Fibroblast of mammary gland (primary cell): ENCODE results near the gene JKAMP.

Source experiments
- DNase-seq: peaks from one replicate; pipeline ENCODE4 v3.0.0-alpha.2; 2010; ENCODE audit warnings: low read depth
- H3K4me3 ChIP-seq: 2 replicates; pipeline ENCODE4 v1.5.1; 2011; ENCODE audit warnings: low read depth, mild to moderate bottlenecking, low read length, moderate library complexity; ENCODE audit not compliant: control insufficient read depth
- CTCF ChIP-seq: conservative IDR thresholded peaks from 2 replicates; pipeline ENCODE4 v1.5.1; 2011; ENCODE audit warnings: low read depth, low read length, inconsistent platforms; ENCODE audit not compliant: control insufficient read depth, insufficient read depth

The JKAMP gene

GRCh38 chr14:59534361-59534987 is 50.2 kb downstream of the JKAMP start:
- TF ChIP-seq CTCF = no peak
- no peak for DNase-seq
- no peak overlapping the region for H3K4me3 ChIP-seq

- TF ChIP-seq CTCF = no peak
- no peak for DNase-seq
- no peak overlapping the region for H3K4me3 ChIP-seq
Measured at GRCh38 chr14:59537476-59537875, 53.2 kb downstream of the JKAMP start.

- no peak for TF ChIP-seq CTCF
- DNase-seq = no peak
- H3K4me3 ChIP-seq = no peak overlapping the region
Measured at GRCh38 chr14:59538936-59539335, 54.6 kb downstream of the JKAMP start.

GRCh38 chr14:59540852-59541251 is 56.5 kb downstream of the JKAMP start:
- DNase-seq = no peak
- TF ChIP-seq CTCF = no peak
- no peak overlapping the region for H3K4me3 ChIP-seq

- no peak for TF ChIP-seq CTCF
- no peak for DNase-seq
- H3K4me3 ChIP-seq = no peak overlapping the region
Measured at GRCh38 chr14:59541731-59542130, 57.4 kb downstream of the JKAMP start.

GRCh38 chr14:59543873-59544272 is 59.6 kb downstream of the JKAMP start:
- no peak overlapping the region for H3K4me3 ChIP-seq
- no peak for TF ChIP-seq CTCF
- DNase-seq = no peak

GRCh38 chr14:59547310-59547709 is 63.0 kb downstream of the JKAMP start:
- no peak for DNase-seq
- TF ChIP-seq CTCF = no peak

More at GRCh38 chr14:59547310-59547709, 63.0 kb downstream of the JKAMP start:
- no peak overlapping the region for H3K4me3 ChIP-seq
